ENCODE measurements around the gene SEC16A.

The SEC16A gene

GRCh38 chr9:136519263-136520052 is 36.6 kb upstream of the SEC16A start:
- no peak for FAIRE-seq

DNA sequence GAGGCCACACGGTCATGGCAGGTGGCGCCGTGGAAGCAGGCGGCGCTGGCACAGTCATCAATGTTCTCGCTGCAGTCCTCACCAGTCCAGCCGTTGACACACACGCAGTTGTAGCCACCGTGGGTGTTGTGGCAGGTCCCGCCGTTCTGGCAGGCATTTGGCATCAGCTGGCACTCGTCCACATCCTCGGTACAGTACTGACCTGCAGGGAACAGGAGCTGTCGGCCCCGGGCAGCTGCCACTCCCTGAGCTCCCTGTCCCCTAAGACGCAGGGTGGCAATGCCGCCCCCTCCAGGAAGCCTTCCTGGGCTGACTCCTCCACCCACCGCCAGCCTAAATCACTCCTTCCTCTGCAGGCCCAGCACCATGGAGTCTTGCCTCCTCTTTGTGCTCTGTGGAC is 35.8 kb upstream of the SEC16A start:
- no peak for FAIRE-seq

GRCh38 chr9:136517950-136518349 is 35.1 kb upstream of the SEC16A start:
- FAIRE-seq = no peak

GRCh38 chr9:136517012-136517743 is 34.3 kb upstream of the SEC16A start:
- no peak for FAIRE-seq

DNA sequence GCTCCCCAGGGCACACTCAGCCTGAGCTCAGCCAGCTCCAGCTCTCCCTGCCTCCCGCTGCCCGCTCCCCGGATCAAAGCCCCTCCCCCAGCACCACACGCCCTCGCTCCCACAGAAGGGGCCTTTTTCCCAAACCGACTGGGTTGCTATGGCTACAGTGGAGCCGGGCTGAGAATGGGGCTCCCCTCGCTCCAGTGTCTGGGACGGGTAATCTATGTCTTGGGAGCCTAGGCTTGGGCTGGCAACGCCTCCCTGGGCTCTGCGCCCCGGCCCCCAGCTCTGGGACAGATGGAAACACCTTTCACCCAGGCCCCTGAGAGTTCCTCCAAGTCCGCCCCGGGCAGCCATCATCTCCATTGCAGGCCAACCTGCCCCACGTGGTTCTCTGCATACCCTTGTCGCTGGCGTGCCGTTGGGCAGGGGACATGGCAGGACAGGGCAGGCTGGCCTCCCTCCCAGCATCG is 33.4 kb upstream of the SEC16A start:
- no peak for FAIRE-seq

DNA sequence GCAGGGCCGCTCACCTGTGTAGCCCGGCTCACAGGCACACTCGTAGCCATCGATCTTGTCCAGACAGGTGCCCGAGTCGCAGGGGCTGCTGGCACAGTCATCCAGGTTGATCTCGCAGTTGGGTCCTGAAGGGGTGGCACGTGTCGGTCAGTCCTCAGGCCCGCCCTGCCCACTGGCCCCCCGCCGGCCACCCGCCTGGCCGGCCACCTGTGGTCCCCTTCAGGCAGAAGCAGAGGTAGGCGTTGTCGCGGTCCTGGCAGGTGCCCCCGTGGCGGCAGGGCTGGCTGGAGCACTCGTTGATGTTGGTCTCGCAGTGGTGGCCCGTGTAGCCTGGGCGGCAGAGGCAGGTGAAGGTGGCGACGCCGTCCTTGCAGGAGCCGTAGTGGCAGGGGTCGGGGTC is 32.4 kb upstream of the SEC16A start:
- FAIRE-seq = no peak

GRCh38 chr9:136514022-136514714 is 31.3 kb upstream of the SEC16A start:
- FAIRE-seq = no peak

DNA sequence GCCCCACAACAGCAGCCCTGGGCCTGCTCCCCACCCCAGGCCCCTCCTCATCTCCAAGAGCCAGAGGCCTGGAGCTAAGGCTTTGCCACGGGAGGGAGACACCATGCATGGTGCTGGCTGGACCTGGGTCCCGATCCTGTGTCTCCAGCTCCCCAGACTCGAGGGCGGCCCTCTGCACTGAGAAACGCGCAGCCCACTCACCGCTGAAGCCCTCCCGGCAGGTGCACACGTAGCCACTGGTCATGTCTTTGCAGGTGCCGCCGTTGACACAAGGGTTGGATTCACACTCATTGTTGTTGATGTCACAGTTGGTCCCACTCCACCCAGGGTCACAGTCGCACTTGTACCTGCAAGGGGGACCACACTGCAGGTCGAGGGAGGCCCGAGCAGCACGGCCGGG is 30.4 kb upstream of the SEC16A start:
- FAIRE-seq = no peak

- FAIRE-seq = no peak
Observed at GRCh38 chr9:136512651-136513071, 29.8 kb upstream of the SEC16A start.

- no peak for FAIRE-seq
Observed at GRCh38 chr9:136511670-136512592, 29.1 kb upstream of the SEC16A start.

DNA sequence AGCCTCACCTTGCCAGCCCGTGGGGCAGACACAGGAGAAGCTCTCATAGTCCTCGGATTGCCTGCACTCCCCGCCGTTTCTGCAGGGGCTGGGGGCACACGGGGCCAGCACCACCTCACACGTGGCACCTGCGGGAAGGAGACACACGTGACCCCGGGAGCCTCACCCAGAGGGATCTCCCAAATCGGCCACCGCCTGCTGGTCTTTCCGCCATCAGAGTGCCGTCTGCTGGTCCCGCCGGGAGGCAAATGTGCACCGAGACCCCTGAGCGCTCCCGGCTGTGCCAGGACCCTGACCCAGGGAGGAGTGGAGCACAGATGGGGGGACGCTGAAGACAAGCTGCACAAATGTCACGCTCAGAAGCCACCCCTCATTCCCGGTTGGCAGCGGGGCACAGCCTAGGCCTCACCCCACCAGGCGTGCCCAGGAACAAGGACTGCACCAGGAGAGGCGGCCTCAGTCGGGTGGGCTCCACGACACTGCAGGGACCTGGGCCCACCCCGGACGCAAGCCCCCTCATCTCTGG is 28.4 kb upstream of the SEC16A start:
- FAIRE-seq = no peak

DNA sequence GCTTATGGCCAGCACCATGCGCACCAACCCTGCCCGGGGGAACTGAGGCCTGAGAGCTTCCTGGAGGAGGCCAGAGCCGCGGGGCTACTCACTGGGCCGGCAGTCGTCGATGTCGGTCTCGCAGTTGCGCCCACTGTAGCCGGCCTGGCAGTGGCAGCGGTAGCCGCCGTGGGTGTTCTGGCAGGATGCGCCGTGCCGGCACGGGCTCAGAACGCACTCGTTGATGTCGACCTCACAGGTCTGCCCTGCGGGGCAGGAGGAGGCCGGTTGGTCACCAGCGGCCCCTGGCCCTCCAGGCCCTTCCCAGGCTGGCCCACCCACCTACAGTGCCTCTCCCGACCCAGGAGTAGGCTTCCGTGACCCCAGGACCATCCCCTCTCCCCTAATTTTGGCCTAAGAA is 27.7 kb upstream of the SEC16A start:
- no peak for FAIRE-seq

- FAIRE-seq = no peak
Observed at GRCh38 chr9:136509549-136509948, 26.7 kb upstream of the SEC16A start.

GRCh38 chr9:136508729-136509500 is 26.1 kb upstream of the SEC16A start:
- no peak for FAIRE-seq

- FAIRE-seq = no peak
Observed at GRCh38 chr9:136507992-136508375, 25.1 kb upstream of the SEC16A start.

GRCh38 chr9:136507221-136507991 is 24.6 kb upstream of the SEC16A start:
- no peak for FAIRE-seq

DNA sequence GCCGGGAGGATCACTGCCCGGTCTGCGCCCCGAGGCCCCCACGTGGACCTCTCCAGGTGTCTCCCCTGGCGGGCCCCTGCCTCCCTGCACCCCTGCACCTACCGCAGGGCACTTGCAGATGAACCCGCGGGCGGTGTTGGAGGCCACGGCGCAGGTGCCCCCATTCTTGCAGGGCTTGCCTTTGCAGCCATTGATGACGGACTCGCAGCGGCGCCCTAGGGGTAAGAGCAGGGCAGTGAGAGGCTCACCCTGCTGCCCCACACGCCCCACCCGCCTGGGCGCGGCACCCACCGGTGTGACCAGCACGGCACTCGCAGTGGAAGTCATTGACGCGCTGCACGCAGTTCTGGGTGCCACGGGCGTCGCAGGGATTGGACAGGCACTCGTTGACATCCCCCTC is 23.6 kb upstream of the SEC16A start:
- no peak for FAIRE-seq

GRCh38 chr9:136505406-136506403 is 22.9 kb upstream of the SEC16A start:
- FAIRE-seq = no peak
